MV-4-11 (cell line): ENCODE results near the gene BMP6.

Source experiments
- DNase-seq: peaks from one replicate; lab custom pipeline; 2025; lab: John Stamatoyannopoulos, UW

Gene BMP6

GRCh38 chr6:7747433-7747832 is 21.5 kb downstream of the BMP6 start:
- DNase-seq, result no peak

GRCh38 chr6:7747901-7748504 is 22.1 kb downstream of the BMP6 start:
- DNase-seq, result no peak

DNA sequence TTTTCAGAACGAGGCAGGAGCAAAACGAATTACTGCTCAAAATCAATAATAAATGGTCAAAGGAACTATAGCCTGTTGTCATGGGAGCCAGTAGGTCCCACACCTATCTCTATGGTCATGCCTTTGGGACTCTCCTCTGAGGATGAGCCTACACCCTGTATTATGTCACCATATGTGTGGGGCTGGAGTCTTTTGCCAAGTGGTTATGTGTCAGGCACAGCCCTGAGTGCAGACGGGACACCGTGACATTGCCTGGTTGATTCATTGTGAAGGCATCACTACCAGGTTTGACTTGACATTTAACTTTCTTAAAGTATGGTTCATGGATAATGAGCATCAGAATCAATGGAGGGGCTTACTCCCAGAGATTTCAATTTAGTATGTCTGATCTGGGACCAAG is 23.6 kb downstream of the BMP6 start:
- no peak for DNase-seq

DNA sequence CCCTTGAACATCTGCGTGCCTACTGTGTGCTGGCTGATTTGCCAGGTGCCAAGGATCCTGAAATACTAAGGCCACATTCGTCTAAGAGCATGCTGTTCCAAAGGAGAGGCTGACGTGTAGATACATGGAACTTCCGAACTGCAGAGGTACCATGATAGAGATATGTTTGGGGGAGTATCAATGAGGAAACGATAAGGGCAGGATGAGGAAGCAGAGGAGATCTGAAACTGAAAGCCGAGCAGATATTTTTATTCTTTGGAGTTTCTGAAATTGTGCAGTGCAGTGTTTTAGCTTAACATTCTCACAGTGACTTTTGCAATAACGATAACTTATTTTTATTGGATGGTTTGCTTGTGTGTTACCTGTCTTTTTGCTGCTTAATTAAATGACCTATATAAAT is 24.3 kb downstream of the BMP6 start:
- peak; percentile 74 for DNase-seq

DNA sequence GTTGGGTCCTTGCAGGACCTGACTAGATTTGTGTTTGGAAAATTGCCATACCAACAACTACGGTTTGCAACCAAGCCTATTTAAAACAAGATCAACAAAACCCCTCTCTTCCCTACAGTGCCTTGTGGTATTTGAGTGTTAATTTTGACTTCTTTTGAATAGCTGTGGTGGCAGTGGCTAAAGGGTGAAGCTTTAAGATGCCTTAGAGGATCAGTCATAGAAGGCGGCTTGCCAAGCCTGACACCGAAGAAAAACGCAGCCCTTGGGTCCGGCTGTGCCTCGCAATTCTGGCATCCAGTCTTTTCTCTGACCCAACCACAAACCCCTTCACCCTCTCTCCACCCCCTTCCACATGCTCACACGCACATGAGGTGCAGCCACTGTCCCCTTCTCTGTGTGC is 32.6 kb downstream of the BMP6 start:
- DNase-seq, result peak; percentile 17

DNA sequence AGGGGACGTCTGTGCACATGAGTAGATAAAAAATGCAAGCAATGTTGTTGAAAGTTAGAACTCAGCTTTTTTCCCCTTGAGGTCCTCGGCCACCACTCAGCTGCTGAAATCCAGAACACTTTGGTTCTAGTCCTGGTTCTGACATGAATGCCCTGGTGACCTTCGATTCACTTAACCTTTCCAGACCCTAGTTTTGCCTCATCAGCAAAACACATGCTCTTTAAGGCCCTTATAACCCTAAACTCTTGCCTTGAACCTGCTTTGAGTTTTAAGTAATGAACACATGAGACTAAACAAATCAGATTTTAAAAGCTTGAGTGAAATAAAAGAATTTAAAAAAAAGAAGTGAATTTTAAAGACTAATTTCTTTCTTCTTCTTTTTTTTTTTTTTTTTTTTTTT is 33.4 kb downstream of the BMP6 start:
- DNase-seq, result no peak

DNA sequence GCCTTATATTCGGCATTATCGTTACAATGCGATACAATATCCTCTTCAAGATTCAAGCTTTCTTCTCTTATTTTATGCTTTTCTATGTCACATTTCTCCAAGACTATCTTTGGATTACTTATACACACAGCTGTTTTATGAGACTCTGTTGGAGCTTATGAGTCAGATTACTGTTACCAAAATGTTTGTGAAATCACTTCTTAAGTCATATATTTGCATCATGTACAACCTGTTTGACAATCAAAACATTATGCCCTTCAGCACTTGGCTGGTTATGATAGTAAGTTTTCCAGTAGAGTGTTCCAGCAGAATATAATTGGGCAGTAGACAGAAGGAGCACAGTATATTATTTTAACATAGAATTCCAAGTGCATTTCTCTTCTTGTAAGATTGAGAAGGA is 35.2 kb downstream of the BMP6 start:
- no peak for DNase-seq

DNA sequence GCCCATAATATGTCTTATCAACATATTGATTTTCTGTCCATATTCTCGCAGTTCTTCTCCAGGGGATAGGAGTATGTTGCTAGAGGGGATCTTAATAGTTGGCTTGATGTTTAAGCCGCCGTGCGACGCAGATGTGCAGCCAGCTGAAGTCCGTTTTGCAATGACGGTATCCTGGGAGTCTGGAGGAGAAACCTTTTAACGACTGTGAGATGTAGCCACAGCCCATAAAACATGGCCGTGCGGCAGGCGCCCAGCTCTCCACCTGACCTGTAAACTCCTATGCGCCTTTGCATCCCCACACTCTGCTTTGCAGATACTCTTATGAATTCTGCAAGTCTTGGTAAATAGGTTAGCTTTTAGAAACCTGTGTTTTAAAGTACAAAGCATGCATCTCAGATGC is 36.9 kb downstream of the BMP6 start:
- DNase-seq, result no peak

GRCh38 chr6:7763881-7764280 is 38.0 kb downstream of the BMP6 start:
- DNase-seq, result no peak

- DNase-seq, result no peak
These were observed 39.9 kb downstream of the BMP6 start for GRCh38 chr6:7765575-7766325.

GRCh38 chr6:7769702-7770101 is 43.8 kb downstream of the BMP6 start:
- DNase-seq, result no peak

- DNase-seq, result no peak
These were observed 44.2 kb downstream of the BMP6 start for GRCh38 chr6:7770111-7770510.

GRCh38 chr6:7770601-7771000 is 44.7 kb downstream of the BMP6 start:
- no peak for DNase-seq

DNA sequence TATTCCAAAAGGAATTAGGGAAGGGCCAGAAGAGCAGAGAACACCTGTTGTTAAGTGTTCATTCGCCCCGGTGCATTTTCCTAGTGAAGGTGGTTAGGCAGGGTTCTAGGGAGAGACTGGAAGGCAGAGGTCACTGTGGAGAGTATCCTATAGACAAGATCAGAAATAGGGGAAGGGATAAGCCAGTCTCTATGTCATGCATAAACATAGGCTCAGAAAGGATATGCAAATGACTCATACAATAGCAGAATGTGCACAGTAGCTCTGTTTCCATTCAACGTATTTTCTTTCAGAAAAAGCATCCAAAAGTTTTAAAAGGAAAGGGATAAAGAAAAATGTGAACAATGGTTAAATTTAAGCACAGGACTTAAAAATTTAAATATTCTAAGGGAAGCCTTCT is 47.4 kb downstream of the BMP6 start:
- no peak for DNase-seq

DNA sequence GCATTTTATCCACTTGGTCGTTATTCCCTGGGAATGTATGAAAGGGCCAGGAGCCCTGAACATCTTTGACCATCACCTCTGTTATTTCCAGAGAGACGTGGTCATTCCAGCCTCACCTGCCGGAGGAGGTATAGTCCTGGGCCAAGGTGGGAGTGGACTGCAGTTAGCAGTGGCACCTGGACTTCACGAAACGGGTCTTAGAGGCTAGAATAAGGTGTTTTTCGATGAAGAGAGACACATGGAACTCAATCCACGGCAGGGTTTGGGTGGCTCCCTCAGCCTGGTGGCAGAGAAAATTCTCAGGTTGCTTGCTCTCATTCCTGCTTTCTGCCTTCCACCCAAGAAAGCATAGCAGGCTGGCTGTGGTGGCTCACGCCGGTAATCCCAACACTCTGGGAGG is 48.0 kb downstream of the BMP6 start:
- no peak for DNase-seq

DNA sequence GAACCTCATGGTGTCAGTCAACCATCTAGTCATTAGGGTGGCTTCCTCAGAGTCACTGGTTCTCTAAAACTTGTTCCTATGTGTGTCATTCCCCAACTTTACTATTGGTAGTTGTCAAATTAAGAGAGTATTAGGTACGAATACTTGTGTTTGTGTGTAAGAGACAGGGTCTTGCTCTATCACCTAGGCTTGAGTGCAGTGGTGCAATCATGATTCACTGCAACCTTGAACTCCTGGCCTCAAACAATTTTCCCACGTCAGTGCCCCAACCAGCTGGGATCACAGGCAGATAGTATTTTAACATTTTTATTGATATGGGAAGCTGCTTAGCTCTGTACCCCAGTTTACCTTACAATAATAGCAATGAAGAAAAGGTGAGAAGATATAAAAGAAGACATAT is 50.6 kb downstream of the BMP6 start:
- DNase-seq, result no peak

GRCh38 chr6:7777074-7777473 is 51.2 kb downstream of the BMP6 start:
- no peak for DNase-seq

DNA sequence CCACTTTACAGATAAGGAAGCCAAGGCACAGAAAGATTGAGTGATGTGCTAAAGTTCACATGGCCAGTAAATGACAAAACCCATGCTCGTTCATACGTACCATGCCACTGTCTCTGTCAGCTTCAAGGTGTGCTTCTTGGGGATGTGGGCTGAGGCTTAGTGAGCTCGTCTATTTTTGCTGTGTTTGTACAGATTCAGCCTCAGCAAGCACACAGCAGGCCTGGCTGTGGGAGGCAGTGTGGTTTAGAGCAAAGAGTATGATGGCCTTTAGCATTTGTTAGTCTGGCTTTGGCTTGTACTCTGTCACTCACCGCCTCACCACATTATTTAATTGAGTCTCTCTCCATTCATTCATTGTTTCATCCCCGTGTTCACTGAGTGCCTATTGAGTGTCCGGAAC is 55.3 kb downstream of the BMP6 start:
- no peak for DNase-seq

DNA sequence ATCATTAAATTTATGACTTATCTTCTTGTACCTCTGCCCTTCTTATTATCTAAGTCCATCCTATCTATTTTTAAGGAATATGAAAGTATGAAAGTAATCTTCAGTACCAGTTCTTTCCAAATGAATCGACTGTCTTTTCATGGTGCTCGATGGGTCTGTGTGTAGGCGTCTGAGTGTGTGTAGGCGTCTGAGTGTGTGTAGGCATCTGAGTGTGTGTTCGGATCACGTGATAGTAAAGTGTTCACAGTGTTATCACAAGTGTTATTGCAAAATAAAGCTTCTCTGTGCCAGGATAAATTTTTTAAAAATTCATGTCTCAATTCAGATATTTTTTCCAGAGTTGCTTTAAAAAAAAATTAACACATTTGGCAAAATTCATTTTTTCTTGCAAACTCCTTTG is 58.3 kb downstream of the BMP6 start:
- DNase-seq, result no peak

- peak; percentile 27 for DNase-seq
These were observed 58.8 kb downstream of the BMP6 start for GRCh38 chr6:7784706-7785105.

- DNase-seq, result no peak
These were observed 59.5 kb downstream of the BMP6 start for GRCh38 chr6:7785243-7786035.

- no peak for DNase-seq
These were observed 60.3 kb downstream of the BMP6 start for GRCh38 chr6:7786214-7786661.

DNA sequence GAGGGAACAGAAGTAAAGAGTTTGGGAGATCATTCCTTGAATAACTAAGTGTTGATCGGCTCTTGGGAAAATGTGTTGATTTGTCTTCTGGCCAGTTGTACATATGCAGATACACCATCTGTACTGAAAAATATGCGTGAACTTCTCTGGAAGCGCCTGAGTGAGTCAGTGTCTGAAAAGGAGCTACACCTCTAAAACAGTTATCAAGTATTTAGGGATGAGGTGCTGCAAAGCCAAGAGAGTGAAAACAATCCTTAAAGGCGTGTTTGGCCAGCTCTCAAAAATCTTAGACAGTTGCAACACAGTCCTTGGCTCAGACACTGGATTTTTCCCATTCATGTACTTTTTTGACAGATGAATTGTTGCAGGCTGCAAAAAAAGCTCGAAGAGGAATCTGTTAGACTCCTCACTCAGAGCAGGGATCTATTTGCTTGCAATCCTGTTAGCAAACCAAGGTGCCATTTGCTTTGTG is 61.3 kb downstream of the BMP6 start:
- no peak for DNase-seq
